BE2C (cell line): Measurements from ENCODE around the gene TENM4.

ENCODE experiments used
- DNase-seq: peaks from one replicate; pipeline ENCODE4 v3.0.0-alpha.2; 2020
- H3K27me3 ChIP-seq: fragments of 250-450 bp; sonication (Bioruptor Pico); 2 replicates; pipeline ENCODE4 v1.5.1; 2020; ENCODE audit warnings: mild to moderate bottlenecking
- H3K36me3 ChIP-seq: fragments of 250-450 bp; sonication (Bioruptor Pico); 2 replicates; pipeline ENCODE4 v1.5.1; 2020; ENCODE audit warnings: mild to moderate bottlenecking
- H3K4me1 ChIP-seq: fragments of 250-450 bp; sonication (Bioruptor Pico); 2 replicates; pipeline ENCODE4 v1.5.1; 2020
- H3K4me3 ChIP-seq: 2 replicates; pipeline ENCODE4 v1.5.1; 2011; ENCODE audit warnings: low read depth, low read length
- H3K9me3 ChIP-seq: fragments of 250-450 bp; sonication (Bioruptor Pico); 2 replicates; pipeline ENCODE4 v1.5.1; 2020
- CTCF ChIP-seq: IDR thresholded peaks from 2 replicates; pipeline ENCODE4 v1.5.1; 2012; ENCODE audit warnings: mild to moderate bottlenecking, low read depth, low read length

TENM4 gene

GRCh38 chr11:78649361-78650215, 791.2 kb downstream of the TENM4 start:
- no peak for TF ChIP-seq CTCF
- Histone ChIP-seq H3K4me1 (no peaks in the 10 kb centered on the region), H3K27me3 (no peaks in the 10 kb centered on the region), H3K9me3 (no peaks in the 10 kb centered on the region), H3K4me3 (no peak overlapping the region), H3K36me3 (peaks cover 3% of the 10 kb centered on the region; the same call in 1 of the 2 replicates)
- DNase-seq, result no peak

DNA sequence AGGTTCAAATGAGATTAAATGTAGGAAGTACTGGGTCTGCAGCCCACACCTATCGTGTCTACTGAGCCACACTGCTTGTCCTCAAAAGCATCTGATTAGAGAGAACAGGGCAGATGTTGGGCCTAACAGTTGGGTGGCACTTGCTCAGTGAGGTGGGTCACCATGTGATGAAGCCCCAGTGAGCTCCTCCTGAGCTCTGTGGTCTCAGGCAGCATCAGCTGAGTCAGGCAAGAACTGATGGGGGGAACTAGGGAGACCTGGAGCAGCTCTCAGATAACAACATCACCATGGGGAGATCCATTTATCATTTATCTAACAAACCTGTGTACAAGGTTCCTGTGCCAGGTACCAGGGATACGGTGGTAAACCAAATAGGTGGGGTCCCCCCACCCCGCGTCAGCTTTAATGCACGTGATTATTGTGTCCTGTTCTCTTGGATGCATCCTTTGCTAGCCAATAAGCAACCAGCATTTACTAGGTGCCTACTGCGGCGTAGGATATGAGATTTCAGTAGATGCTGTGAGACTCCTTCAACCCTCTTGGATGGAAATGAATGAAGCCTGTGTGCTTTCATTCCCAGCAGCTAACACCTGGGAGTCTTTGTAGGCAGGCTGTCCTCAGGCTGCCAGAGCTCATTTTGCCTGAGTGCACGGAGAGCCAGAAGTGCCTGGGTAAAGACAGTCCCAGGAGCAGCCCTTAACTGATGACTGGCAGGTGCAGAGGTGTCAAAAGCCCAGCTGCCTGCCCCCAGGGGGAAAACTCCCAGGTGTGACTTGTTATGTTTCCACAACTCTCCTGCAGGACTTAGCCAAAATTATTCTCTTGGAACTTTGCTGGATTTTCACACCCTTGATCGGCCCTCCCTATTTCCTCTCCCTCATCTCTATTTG, 792.6 kb downstream of the TENM4 start:
- H3K36me3 ChIP-seq, result peaks cover 3% of the 10 kb centered on the region; the same call in 1 of the 2 replicates
- no peaks in the 10 kb centered on the region for H3K9me3 ChIP-seq
- no peaks in the 10 kb centered on the region for H3K27me3 ChIP-seq
- H3K4me1 ChIP-seq, result no peaks in the 10 kb centered on the region
- no peak for DNase-seq
- TF ChIP-seq CTCF, result no peak
- no peak overlapping the region for H3K4me3 ChIP-seq

DNA sequence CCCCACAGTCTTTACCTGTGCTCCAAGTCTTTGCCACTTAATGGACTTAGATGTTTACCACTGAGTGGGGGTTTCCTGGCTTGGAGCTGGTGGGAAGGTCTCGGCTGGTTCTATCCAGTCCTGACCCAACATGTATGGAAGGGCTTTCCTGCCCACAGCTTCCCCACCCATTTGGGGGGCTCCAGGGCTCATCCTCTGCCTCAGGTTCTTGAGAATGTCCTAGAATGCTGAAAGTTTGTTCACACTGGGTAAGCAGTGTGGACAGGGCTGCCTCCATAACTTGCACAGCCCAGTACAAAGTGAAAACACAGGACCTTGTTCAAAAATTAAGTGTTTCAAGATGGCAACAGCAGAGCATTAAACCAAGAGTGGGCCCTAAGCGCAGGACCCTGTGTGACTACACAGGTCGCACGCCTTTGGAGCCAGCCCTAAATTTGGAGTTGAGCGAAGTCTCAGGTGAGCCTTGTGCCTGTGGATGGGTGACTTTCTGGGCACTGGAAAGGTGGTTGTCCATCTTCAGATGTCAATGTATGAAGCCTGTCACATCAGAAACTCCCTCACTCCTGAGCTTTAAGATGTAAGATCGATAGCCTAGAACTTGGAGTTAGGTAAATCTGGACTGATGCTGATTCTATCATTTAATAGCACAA, 793.4 kb downstream of the TENM4 start:
- Histone ChIP-seq H3K9me3 (no peaks in the 10 kb centered on the region), H3K4me1 (no peaks in the 10 kb centered on the region), H3K36me3 (no peaks in the 10 kb centered on the region), H3K27me3 (no peaks in the 10 kb centered on the region), H3K4me3 (no peak overlapping the region)
- TF ChIP-seq CTCF, result no peak
- DNase-seq, result no peak

GRCh38 chr11:78646564-78647185, 794.2 kb downstream of the TENM4 start:
- Histone ChIP-seq H3K27me3 (no peaks in the 10 kb centered on the region), H3K4me3 (no peak overlapping the region), H3K36me3 (no peaks in the 10 kb centered on the region), H3K9me3 (no peaks in the 10 kb centered on the region), H3K4me1 (no peaks in the 10 kb centered on the region)
- peak; percentile 54 for DNase-seq
- peak; percentile 93 for TF ChIP-seq CTCF

GRCh38 chr11:78645226-78646202, 795.3 kb downstream of the TENM4 start:
- H3K27me3 ChIP-seq, result no peaks in the 10 kb centered on the region
- H3K36me3 ChIP-seq, result no peaks in the 10 kb centered on the region
- no peaks in the 10 kb centered on the region for H3K9me3 ChIP-seq
- no peak overlapping the region for H3K4me3 ChIP-seq
- peak; percentile 76 for DNase-seq
- H3K4me1 ChIP-seq, result no peaks in the 10 kb centered on the region
- TF ChIP-seq CTCF, result peak; percentile 97
